Measurements from ENCODE around the gene ELL. TPM values are rescaled to one million over a fixed set of nuclear protein-coding genes. Genes with fewer than 3 reads are reported as not detected.
A peak's percentile ranks its signal among the peaks of the same experiment; 100 is the strongest.

Gene ELL
- total RNA-seq, 1 experiment from 2014 or later, result 22.9 TPM

GRCh38 chr19:18415178-18415867, 106.5 kb downstream of the ELL start:
- H3K27ac ChIP-seq (ENCODE audit: low read depth, low read length), result peak overlapping the region; percentile 98
- H3K9me2 ChIP-seq (ENCODE audit: insufficient read depth), result no peaks in the 10 kb centered on the region
- H3K79me2 ChIP-seq (ENCODE audit: insufficient read depth, low read length), result peaks cover 10% of the 10 kb centered on the region
- CTCF ChIA-PET, result interaction anchor here (1.0 to 2.1 kb wide), 6 partner anchors 14 to 136 kb away, joined by 3 to 16 read pairs (median 4); partner anchors contain the start of gene LSM4
- RAD21 ChIA-PET (ENCODE audit: low non-redundant PET in 1 of 2, low total read pairs in 2 of 2, uncharacterized antibody in 2 of 2, unreplicated experiment in 2 of 2), result interaction anchor here in 1 of 2 experiments (0.8 kb wide), 1 partner anchor 298 kb away, joined by 3 read pairs; no protein-coding TSS in a partner anchor
- POLR2A ChIA-PET, result interaction anchor here (0.5 to 5.4 kb wide), 9 partner anchors 26 to 135 kb away, joined by 3 to 45 read pairs (median 5); partner anchors contain the start of genes GDF15, JUND and LSM4
- no peak for DNase-seq (ENCODE audit: low read depth, low spot score)
- ATAC-seq, result peak; percentile 11
- peak overlapping the region; percentile 100 for H3K4me2 ChIP-seq (ENCODE audit: low read length)
- TSS peak; percentile 80 for BruUV-seq (replicated peaks)
- H4K20me1 ChIP-seq (ENCODE audit: insufficient read depth), result no peaks in the 10 kb centered on the region
- intact Hi-C loops (cut with micrococcal nuclease), result no loop called here
- peak overlapping the region; percentile 53 to 92 for H3K4me3 ChIP-seq (replicated peaks in 1 of 2; ENCODE audit: low read depth in 1 of 2, low read length in 2 of 2)
- no peaks in the 10 kb centered on the region for H3K27me3 ChIP-seq (ENCODE audit: insufficient read depth, low read length)
- H3K9me3 ChIP-seq (ENCODE audit: control insufficient read depth in 1 of 2, insufficient read depth in 1 of 2, low read depth in 1 of 2, low read length in 2 of 2), result no peaks in the 10 kb centered on the region
- peak overlapping the region; percentile 96 for H3K9ac ChIP-seq (ENCODE audit: low read length)
- H2AFZ ChIP-seq (ENCODE audit: low read depth, low read length, poor library complexity, severe bottlenecking), result no peak overlapping the region
- H3K4me1 ChIP-seq (ENCODE audit: control insufficient read depth in 1 of 2, insufficient read depth in 2 of 2, low read length in 2 of 2), result peaks cover 44 to 72% of the 10 kb centered on the region in 2 experiments
- H3K36me3 ChIP-seq (ENCODE audit: control insufficient read depth in 1 of 2, insufficient read depth in 2 of 2, low read length in 2 of 2), result no peaks in the 10 kb centered on the region
- TF ChIP-seq CEBPB (IDR thresholded peaks at IDR 0.05; ENCODE audit: low read depth), result no peak
- no peak for TF ChIP-seq EZH2phosphoT487 (IDR thresholded peaks at IDR 0.05; ENCODE audit: borderline replicate concordance)
- TF ChIP-seq SIN3A (IDR thresholded peaks at IDR 0.05; ENCODE audit: low read depth), result no peak
- TF ChIP-seq REST (IDR thresholded peaks at IDR 0.05; ENCODE audit: low read depth), result no peak
- no peak for TF ChIP-seq YY1 (IDR thresholded peaks at IDR 0.05; ENCODE audit: extremely low read depth, insufficient replicate concordance, low read depth, low read length)
- no peak for TF ChIP-seq SRF (IDR thresholded peaks at IDR 0.05; ENCODE audit: low read depth)
- no peak for TF ChIP-seq ZNF274 (IDR thresholded peaks at IDR 0.05; ENCODE audit: low read depth, low read length)
- no peak for TF ChIP-seq FOSL1 (IDR thresholded peaks at IDR 0.05; ENCODE audit: low read depth)
- TF ChIP-seq POLR2A (IDR thresholded peaks at IDR 0.05; ENCODE audit: borderline replicate concordance, extremely low read depth, insufficient read depth, insufficient read length), result peak; percentile 87
- TF ChIP-seq JUND (IDR thresholded peaks at IDR 0.05), result no peak
- TF ChIP-seq POLR2AphosphoS5 (IDR thresholded peaks at IDR 0.05; ENCODE audit: low read depth, low read length), result peak; percentile 72
- peak; percentile 56 for TF ChIP-seq TCF7L2 (IDR thresholded peaks at IDR 0.05; ENCODE audit: borderline replicate concordance, extremely low read depth, insufficient read depth, insufficient read length)
- TF ChIP-seq RAD21 (IDR thresholded peaks at IDR 0.05; ENCODE audit: low read depth), result no peak
- no peak for TF ChIP-seq SP1 (IDR thresholded peaks at IDR 0.05; ENCODE audit: low read depth)
- TF ChIP-seq ELF1 (IDR thresholded peaks at IDR 0.05; ENCODE audit: borderline replicate concordance, low read depth), result no peak
- TF ChIP-seq CBX3 (IDR thresholded peaks at IDR 0.05; ENCODE audit: low read depth), result no peak
- TF ChIP-seq ZFX (IDR thresholded peaks at IDR 0.05), result 0 out of 2 replicates have a peak, but pooled peaks have one; percentile 23
- no peak for TF ChIP-seq EZH2 (IDR thresholded peaks at IDR 0.05)
- TF ChIP-seq, protein P1, sequence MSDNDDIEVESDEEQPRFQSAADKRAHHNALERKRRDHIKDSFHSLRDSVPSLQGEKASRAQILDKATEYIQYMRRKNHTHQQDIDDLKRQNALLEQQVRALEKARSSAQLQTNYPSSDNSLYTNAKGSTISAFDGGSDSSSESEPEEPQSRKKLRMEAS (IDR thresholded peaks at IDR 0.05), result no peak
- peak; percentile 76 for TF ChIP-seq EGR1 (IDR thresholded peaks at IDR 0.05; ENCODE audit: low read depth)
- TF ChIP-seq, protein P2, sequence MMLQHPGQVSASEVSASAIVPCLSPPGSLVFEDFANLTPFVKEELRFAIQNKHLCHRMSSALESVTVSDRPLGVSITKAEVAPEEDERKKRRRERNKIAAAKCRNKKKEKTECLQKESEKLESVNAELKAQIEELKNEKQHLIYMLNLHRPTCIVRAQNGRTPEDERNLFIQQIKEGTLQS (IDR thresholded peaks at IDR 0.05), result no peak
- no peak for TF ChIP-seq ZBTB33 (IDR thresholded peaks at IDR 0.05; ENCODE audit: extremely low read depth, insufficient replicate concordance, low read length)
